Progenitor cell of endocrine pancreas (in vitro differentiated cells): Measurements from ENCODE around the gene DHRS7C. TPM values are rescaled to one million over a fixed set of nuclear protein-coding genes. Genes with fewer than 3 reads are reported as not detected.

Source experiments
- DNase-seq: peaks from one replicate; pipeline ENCODE4 v3.0.0; 2021; ENCODE audit warnings: low spot score; ENCODE audit not compliant: unreplicated experiment
- H3K27ac Mint-ChIP-seq: 2 replicates; pipeline ENCODE4 v1.8.0; 2021; ENCODE audit warnings: mild to moderate bottlenecking, moderate library complexity, mixed read lengths
- H3K27me3 Mint-ChIP-seq: 2 replicates; pipeline ENCODE4 v1.8.0; 2021; ENCODE audit warnings: mixed read lengths
- H3K36me3 Mint-ChIP-seq: 2 replicates; pipeline ENCODE4 v1.8.0; 2022; ENCODE audit warnings: mixed read lengths; ENCODE audit not compliant: insufficient read depth
- H3K4me1 Mint-ChIP-seq: 2 replicates; pipeline ENCODE4 v1.8.0; 2021; ENCODE audit warnings: low read depth, mixed read lengths
- H3K4me3 Mint-ChIP-seq: 2 replicates; pipeline ENCODE4 v1.8.0; 2021; ENCODE audit warnings: low read depth, mild to moderate bottlenecking, moderate library complexity, mixed read lengths
- H3K9me3 Mint-ChIP-seq: 2 replicates; pipeline ENCODE4 v1.8.0; 2021; ENCODE audit warnings: low read depth, mixed read lengths
- total RNA-seq: library from RNA; stranded (reverse); gene quantifications from 2 replicates; pipeline ENCODE4 v1.2.1, GENCODE V29; 2021
- TF ChIP-seq, protein P1 (sequence below): fragments of 200-600 bp; sonication (generic); IDR thresholded peaks from one replicate; pipeline ENCODE4 v1.5.0; 2021; ENCODE audit warnings: antibody characterized with exemption, mild to moderate bottlenecking; ENCODE audit not compliant: unreplicated experiment

Gene DHRS7C
- total RNA-seq, 1 donor from 2014 or later = not detected

DNA sequence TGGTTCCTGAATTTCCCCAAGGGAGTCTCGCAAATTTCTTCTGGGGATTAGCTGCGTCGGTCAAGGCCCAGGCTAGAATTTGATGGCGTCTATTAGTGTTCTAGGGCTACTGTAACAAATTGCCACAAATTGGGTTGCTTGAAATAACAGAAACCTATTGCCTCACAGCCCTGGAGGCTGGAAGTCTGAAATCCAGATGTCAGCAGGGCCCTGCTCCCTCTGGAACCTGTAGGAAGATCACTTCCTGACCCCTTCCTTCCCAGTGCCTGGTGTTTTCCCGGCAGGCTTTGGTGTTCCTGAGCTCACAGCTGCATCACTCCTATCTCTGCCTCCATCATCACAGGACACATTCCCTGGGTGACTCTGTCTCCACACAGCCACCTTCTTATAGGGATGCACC lies 24.4 kb downstream of the DHRS7C start:
- no peak overlapping the region for H3K27ac Mint-ChIP-seq
- TF ChIP-seq, protein P1, sequence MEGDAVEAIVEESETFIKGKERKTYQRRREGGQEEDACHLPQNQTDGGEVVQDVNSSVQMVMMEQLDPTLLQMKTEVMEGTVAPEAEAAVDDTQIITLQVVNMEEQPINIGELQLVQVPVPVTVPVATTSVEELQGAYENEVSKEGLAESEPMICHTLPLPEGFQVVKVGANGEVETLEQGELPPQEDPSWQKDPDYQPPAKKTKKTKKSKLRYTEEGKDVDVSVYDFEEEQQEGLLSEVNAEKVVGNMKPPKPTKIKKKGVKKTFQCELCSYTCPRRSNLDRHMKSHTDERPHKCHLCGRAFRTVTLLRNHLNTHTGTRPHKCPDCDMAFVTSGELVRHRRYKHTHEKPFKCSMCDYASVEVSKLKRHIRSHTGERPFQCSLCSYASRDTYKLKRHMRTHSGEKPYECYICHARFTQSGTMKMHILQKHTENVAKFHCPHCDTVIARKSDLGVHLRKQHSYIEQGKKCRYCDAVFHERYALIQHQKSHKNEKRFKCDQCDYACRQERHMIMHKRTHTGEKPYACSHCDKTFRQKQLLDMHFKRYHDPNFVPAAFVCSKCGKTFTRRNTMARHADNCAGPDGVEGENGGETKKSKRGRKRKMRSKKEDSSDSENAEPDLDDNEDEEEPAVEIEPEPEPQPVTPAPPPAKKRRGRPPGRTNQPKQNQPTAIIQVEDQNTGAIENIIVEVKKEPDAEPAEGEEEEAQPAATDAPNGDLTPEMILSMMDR = no peak
- no peaks in the 10 kb centered on the region for H3K36me3 Mint-ChIP-seq
- no peaks in the 10 kb centered on the region for H3K4me1 Mint-ChIP-seq
- no peak overlapping the region for H3K4me3 Mint-ChIP-seq
- DNase-seq = no peak
- no peaks in the 10 kb centered on the region for H3K9me3 Mint-ChIP-seq
- peaks cover 19% of the 10 kb centered on the region for H3K27me3 Mint-ChIP-seq

DNA sequence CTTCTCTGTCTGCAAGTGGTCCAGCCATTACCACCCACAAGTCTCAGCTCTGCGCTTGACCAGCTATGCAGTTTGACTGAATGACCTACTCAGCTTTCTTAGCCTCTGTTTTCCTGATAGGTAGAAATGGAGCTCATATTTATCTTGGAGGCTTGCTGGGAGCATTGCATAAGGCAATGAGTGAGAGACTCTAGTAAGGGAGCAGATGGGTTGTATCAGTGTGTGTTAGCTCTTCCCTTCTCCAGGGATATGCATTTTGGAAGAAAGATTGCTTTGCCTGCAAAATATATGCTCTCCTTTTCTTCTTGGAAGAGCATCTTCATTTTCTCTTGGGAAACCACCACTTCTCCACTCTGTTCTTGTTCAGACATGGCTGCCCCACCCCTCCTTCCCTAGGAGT lies 26.1 kb downstream of the DHRS7C start:
- no peaks in the 10 kb centered on the region for H3K4me1 Mint-ChIP-seq
- H3K36me3 Mint-ChIP-seq = no peaks in the 10 kb centered on the region
- TF ChIP-seq, protein P1 = no peak
- H3K27ac Mint-ChIP-seq = no peak overlapping the region
- no peak for DNase-seq
- no peak overlapping the region for H3K4me3 Mint-ChIP-seq
- peaks cover 19% of the 10 kb centered on the region for H3K27me3 Mint-ChIP-seq
- no peaks in the 10 kb centered on the region for H3K9me3 Mint-ChIP-seq

DNA sequence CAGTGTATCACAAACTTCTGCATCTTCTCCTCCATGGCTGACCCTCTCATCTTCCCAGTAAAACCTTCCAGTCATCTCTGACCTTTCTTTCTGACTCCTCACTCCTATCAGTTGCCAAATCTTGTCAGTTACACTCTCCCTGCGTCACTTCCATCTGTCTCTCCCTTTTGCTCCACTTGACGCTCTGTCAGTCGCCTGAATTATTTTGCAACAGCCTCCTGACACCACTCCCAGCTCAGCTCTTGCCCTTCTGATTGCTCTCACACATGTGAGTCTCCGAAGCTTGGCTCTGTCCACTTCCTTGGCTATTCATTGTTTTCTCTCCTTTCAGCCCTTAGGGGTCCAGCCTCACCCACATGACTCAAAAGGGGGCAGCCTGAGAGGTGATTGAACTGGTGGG lies 27.7 kb downstream of the DHRS7C start:
- TF ChIP-seq, protein P1 = no peak

DNA sequence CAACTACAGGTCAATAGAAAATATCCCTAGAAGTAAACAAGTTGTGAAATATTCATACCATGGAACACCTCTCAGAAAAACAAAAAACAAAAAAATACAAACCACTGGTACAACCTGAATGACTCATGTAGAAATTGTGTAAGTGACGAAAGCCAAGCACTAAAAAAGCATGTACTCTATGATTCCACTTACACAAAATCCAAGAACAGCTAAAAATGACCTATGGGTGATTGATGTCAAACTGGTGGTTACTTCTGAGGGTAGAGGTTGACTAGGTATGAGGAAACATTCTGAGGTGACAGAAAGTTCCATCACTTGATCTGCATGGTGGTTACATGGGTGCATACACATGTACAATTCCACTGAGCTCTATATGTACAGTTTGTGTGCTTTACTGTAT lies 31.1 kb downstream of the DHRS7C start:
- no peak for DNase-seq
- Mint-ChIP-seq H3K27ac (no peak overlapping the region), H3K4me1 (no peaks in the 10 kb centered on the region), H3K36me3 (no peaks in the 10 kb centered on the region), H3K4me3 (no peak overlapping the region), H3K27me3 (peaks cover 13% of the 10 kb centered on the region), H3K9me3 (no peaks in the 10 kb centered on the region)
- TF ChIP-seq, protein P1 = no peak

More for the DNA sequence above, 27.7 kb downstream of the DHRS7C start:
- Mint-ChIP-seq H3K4me3 (no peak overlapping the region), H3K4me1 (no peaks in the 10 kb centered on the region), H3K36me3 (no peaks in the 10 kb centered on the region), H3K9me3 (no peaks in the 10 kb centered on the region), H3K27me3 (peaks cover 19% of the 10 kb centered on the region), H3K27ac (no peak overlapping the region)
- DNase-seq = no peak

DNA sequence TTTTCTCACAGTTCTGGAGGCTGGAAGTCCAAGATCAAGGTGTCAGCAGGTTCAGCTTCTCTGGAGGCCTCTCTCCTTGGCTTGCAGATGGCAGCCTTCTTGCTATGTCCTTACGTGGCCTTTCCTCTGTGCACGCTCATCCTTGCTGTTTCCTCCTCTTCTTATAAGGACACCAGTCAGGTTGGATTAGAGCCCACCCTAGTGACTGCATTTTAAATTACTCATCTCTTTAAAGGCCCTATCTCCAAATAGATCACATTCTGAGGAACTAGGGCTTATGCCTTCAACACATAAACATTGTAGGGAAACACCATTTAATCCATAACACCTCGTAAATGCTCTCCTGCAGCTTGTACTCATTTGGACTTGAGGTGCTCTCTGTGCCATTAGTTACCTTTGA lies 36.3 kb downstream of the DHRS7C start:
- Mint-ChIP-seq H3K27me3 (peaks cover 4% of the 10 kb centered on the region), H3K4me3 (no peak overlapping the region), H3K36me3 (no peaks in the 10 kb centered on the region), H3K27ac (no peak overlapping the region), H3K9me3 (no peaks in the 10 kb centered on the region), H3K4me1 (no peaks in the 10 kb centered on the region)
- DNase-seq = no peak
- TF ChIP-seq, protein P1 = no peak
